Amniotic stem cell (primary cell): Measurements from ENCODE around the gene CMSS1.
"Not testable (repeated sequence)": the region's sequence is repeated elsewhere in the genome, so short reads cannot be mapped to it uniquely, and the experiment has no call there.

ENCODE experiments used
- DNase-seq: peaks from one replicate; lab custom pipeline; 2025; lab: John Stamatoyannopoulos, UW

The CMSS1 gene

GRCh38 chr3:100184948-100185570 is 367.4 kb downstream of the CMSS1 start:
- DNase-seq = no peak

- DNase-seq = no peak
Measured at GRCh38 chr3:100185847-100186246, 368.2 kb downstream of the CMSS1 start.

DNA sequence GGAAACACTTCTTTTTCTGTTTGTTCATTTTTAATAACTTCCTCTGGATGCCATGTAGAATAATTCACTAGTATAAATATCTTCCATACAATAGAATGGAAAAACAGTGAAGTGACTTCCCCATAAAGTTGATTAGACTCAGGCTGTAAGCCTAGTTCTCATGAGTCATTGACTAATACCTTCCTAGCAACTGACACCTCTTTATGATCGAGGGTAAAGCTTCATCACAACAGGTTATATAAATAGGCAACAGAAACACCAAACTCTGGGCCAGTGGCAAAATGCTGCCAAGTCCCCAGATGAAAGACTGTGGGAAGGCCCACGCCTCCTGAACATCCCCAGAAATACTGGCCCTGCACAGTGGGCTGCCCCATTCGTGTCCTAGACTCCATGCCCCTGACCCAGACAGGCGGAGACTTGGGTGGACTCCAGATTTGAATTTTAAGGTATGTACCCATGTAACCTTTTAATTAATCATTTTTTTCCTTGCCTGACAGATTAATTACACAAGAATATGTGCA is 371.8 kb downstream of the CMSS1 start:
- DNase-seq = no peak

- no peak for DNase-seq
Measured at GRCh38 chr3:100195375-100195774, 377.7 kb downstream of the CMSS1 start.

- no peak for DNase-seq
Measured at GRCh38 chr3:100197876-100198275, 380.2 kb downstream of the CMSS1 start.

DNA sequence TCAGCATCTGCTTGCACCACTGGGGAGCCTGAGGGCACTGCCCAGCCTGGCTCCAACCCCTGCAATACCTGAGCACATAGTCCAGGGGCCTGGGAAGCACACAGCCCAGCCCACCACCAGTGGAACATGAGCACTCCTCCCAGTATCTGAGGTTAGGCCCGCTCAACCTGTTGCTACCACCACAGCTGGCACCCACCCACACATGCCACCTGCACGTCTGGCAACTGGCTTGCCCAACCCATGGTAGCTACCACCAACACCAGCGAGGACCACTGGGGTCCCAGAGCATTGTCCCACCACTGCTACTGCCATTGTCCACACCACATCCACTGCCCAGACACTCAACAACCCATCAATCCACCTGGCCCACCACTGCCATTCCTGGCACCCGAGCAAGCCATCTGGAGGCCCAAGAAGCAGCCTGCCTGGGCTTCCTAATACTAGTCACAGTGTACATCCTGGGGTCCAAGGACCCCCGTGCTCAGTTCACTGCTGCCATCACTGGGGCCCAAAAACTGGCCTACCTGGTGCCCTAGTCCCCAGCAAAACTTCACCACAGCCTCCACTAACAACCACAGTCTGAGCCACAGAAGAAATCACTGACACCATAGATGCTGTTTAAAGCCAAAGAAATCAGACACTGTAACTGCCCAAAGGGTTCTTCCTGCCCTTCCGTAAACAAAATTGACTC is 381.1 kb downstream of the CMSS1 start:
- DNase-seq = no peak

- no peak for DNase-seq
Measured at GRCh38 chr3:100205171-100205570, 387.5 kb downstream of the CMSS1 start.

DNA sequence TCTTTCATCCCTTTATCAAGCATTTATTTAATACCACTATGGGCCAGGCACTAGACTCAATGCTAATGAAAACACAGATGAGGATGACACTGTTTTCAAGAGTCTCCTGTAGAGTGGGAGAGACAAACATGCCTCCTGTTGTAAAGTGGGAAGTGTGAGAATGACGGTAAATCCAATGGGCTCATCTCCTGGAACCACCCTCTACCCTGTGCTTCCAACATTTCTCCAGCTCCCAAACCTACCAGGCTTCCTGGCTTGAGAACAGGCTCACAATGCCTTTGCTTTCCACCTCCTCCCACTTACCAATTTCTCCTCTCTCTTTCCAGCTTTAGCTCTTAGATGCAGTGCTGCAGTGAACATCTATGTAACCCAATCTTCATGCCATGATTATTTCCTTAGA is 389.0 kb downstream of the CMSS1 start:
- DNase-seq = no peak

GRCh38 chr3:100207886-100208285 is 390.2 kb downstream of the CMSS1 start:
- no peak for DNase-seq

DNA sequence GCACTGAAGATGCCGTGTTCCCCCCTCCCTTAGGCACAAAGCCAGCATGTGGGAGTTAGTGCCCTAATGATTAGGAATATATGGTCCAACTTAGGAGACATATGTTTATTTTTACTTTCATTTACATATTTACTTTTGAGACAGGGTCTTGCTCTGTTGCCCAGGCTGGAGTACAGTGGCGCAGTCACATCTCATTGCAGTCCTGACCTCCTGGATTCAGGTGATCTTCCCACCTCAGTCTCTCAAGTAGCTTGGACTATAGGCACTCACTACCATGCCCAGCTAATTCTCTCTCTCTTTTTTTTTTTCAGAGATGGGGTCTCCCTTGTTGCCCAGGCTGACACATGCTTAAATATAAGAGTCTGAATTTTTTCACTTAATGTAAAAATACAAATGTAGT is 391.5 kb downstream of the CMSS1 start:
- no peak for DNase-seq

GRCh38 chr3:100209948-100210771 is 392.5 kb downstream of the CMSS1 start:
- DNase-seq = no peak

DNA sequence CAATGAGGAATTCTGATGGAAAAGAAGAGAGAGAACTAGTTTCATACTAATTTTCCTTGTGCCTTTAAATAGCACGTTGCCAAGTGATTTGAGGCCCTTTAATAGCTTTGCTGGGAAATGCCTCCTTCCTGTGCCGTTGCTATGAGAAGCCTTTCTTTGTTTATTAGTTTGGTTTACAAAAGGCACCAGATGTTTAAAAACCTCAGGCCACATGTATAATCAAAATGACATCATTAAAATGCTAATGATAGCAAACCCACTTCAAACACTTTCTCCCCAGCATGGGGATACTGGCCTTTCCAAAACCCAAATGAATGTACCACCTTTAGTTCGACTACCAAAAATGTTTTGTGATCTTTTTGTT is 393.1 kb downstream of the CMSS1 start:
- DNase-seq = no peak

GRCh38 chr3:100213891-100214573 is 396.4 kb downstream of the CMSS1 start:
- no peak for DNase-seq

DNA sequence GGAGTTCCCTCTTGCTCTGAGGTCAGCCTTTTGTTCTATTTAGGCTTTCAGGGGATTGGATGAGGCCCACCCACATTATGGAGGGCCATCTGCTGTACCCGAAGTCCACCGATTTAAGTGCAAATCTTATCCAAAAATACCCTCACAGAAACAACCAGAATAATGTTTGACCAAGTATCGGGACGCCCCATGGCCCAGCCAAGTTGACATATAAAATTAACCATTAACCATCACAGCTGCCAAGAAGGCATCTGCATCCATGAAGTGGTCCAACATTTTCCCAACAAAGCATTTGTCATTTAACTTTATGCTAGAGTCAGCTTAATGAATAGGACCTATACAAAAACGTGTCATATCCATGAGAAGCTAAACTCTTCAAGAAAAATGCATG is 396.9 kb downstream of the CMSS1 start:
- DNase-seq = no peak

- no peak for DNase-seq
Measured at GRCh38 chr3:100216713-100217112, 399.1 kb downstream of the CMSS1 start.

- no peak for DNase-seq
Measured at GRCh38 chr3:100221159-100221558, 403.5 kb downstream of the CMSS1 start.

DNA sequence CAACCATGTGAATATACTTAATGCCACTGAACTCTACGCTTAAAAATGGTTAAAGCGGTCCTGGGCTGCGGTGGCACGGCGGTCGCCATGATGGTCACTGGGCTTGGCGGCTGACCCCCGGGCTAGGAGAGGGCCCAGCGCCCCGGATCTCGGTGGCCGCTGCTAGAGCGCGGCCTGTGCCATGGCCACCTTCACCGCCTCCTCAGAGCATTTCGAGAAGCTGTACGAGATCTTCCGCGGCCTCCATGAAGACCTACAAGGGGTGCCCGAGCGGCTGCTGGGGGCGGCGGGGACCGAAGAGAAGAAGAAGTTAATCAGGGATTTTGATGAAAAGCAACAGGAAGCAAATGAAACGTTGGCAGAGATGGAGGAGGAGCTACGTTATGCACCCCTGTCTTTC is 407.5 kb downstream of the CMSS1 start:
- no peak for DNase-seq

DNA sequence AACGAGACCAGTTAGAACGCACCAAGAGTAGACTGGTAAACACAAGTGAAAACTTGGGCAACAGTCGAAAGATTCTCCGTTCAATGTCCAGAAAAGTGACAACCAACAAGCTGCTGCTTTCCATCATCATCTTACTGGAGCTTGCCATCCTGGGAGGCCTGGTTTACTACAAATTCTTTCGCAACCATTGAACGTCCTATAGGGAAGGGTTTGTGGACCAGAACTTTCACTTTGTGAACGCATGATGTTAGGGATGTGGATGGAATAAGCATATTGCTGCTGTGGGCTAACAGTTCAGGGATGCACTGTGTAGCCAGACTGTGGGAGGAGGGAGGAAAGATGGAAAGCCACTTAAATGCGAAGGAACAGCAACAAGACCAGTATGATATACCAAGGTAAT is 408.2 kb downstream of the CMSS1 start:
- no peak for DNase-seq

- no peak for DNase-seq
Measured at GRCh38 chr3:100226712-100227429, 409.2 kb downstream of the CMSS1 start.

- no peak for DNase-seq
Measured at GRCh38 chr3:100227511-100227921, 409.9 kb downstream of the CMSS1 start.

DNA sequence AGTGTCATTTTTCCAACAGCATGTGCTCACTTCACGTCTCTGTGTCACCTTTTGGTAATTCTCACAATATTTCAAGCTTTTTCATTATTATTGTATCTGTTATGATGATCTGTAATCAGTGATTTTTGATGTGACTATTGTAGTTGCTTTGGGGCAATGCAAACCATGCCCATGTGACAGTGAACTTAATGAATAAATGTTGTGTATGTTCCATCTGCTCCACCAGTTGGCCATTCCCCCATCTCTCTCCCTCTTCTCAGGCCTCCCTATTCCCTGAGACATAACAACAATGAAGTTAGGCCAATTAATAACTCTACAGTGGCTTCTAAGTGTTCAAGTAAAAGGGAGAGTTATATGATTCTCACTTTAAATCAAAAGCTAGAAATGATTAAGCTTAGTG is 410.6 kb downstream of the CMSS1 start:
- DNase-seq = no peak

DNA sequence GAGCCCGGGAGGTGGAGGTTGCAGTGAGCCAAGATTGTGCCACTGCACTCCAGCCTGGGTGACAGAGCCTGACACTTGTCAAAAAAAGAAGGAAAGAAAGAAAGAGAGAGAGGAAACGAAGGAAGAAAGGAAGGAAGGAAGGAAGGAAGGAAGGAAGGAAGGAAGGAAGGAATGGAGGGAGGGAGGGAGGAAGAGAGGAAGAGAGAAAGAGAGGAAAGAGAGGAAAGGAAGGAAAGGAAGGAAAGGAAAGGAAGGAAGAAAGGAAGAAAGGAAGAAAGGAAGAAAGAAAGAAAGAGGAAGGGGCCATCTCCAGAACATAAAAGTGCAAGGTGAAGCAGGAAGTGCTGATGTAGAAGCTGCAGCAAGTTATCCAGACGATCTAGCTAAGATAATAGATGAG is 411.5 kb downstream of the CMSS1 start:
- not testable (repeated sequence) for DNase-seq
